Esophagus squamous epithelium (tissue), 5 donors: ENCODE data around the gene LMOD1. TPM values are rescaled to one million over a fixed set of nuclear protein-coding genes. Genes with fewer than 3 reads are reported as not detected.

Experiments used
- DNase-seq: peaks from one replicate; lab custom pipeline; 2025; lab: John Stamatoyannopoulos, UW
- H3K27ac ChIP-seq, 4 donors: fragments of 200-600 bp; sonication (generic); one replicate each; pipeline ENCODE4 v1.5.1; 2016 to 2019; ENCODE audit warnings: mild to moderate bottlenecking in 1 of 4
- H3K27me3 ChIP-seq, 4 donors: fragments of 200-600 bp; sonication (generic); 1 replicate in 3 of 4; 2 replicates in 1 of 4; pipeline versions ENCODE4 v1.5.1 to v1.6.0; 2017 to 2021; ENCODE audit warnings: antibody characterized with exemption in 1 of 4
- H3K36me3 ChIP-seq, 3 donors: fragments of 200-600 bp; sonication (generic); one replicate each; pipeline ENCODE4 v1.5.1; 2016 to 2019
- H3K4me1 ChIP-seq, 3 donors: fragments of 200-600 bp; sonication (generic); one replicate each; pipeline ENCODE4 v1.5.1; 2017 to 2019
- H3K4me3 ChIP-seq, 4 donors: fragments of 200-600 bp; sonication (generic); 1 replicate in 3 of 4; 2 replicates in 1 of 4; pipeline ENCODE4 v1.5.1; 2016 to 2019; ENCODE audit warnings: mild to moderate bottlenecking in 2 of 4, moderate library complexity in 1 of 4
- H3K9me3 ChIP-seq, 3 donors: fragments of 200-600 bp; sonication (generic); one replicate each; pipeline ENCODE4 v1.5.1; 2016 to 2019
- POLR2A ChIP-seq, 4 donors: fragments of 450-650 bp; IDR thresholded peaks; one replicate each; pipeline ENCODE4 v1.6.1; 2017; ENCODE audit warnings: antibody characterized with exemption in 4 of 4, mild to moderate bottlenecking in 4 of 4, moderate library complexity in 3 of 4
- WGBS, 2 donors: methylation state at CpG; one replicate each; pipeline ENCODE4 v1.1.5; 2018; 5-methylcytosine and 5-hydroxymethylcytosine counted together
- intact Hi-C: fragments of 100-400 bp; cut with DNase I; formaldehyde crosslinking; loops from one replicate; pipeline ENCODE4 v1.15.0; 2022
- total RNA-seq, 4 donors: library from RNA; depleted of rRNA; stranded (reverse); fragments of >200 nt; gene quantifications; one replicate each; pipeline ENCODE4 v1.1.0, GENCODE V29; 2016
- TF ChIP-seq, protein P1 (sequence below), 6 experiments: fragments of 450-650 bp in 4 of 6; fragments of 200-600 bp in 2 of 6; sonication (generic) in 2 of 6; IDR thresholded peaks; one replicate each; pipeline ENCODE4 v1.5.1; 2016 to 2019; ENCODE audit warnings: antibody characterized with exemption in 6 of 6, mild to moderate bottlenecking in 4 of 6, moderate library complexity in 4 of 6
- donor health status: DM: yes; HTN: yes; CAD: no.

The LMOD1 gene
- 100 to 1,000 TPM in 1 of 4 donors, 10 to 100 TPM in 2, 1 to 10 TPM in 1; 8.3 to 157 (median 38.6) TPM for total RNA-seq

DNA sequence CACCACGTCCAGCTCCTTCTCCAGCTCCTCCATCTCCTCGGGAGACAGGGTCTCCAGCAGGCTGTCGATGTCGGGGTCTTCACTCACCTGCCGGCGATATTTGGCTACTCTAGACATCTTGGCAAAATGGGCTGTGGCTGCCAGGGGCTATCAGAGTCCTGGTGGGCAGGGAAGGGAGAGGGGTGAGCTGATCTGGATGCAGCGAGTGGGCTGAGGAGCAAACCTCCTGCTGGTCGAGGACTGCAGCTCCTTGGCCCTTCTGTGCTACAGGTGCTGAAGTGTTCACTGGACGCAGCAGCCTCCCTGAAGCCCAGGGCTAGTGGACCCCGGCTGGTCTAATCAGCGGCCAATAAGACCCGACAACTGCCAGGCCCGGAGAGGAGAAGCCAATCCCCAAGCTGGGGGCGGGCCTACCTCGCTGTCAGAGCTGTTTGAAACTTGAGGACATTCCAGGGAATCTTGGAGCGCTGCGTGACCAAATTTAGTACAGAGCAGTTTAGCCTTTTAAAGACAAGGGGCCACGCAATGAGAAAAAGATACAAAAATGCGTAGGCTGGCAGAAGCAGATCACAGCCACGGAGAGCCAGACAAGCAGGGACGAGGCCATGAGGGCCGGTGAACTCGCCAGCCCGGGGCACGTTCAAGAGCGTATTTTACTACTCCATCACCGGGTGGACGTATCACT, at the start of gene LMOD1:
Gene LMOD1 (minus strand): TSS at position 325 of the 685 bp plus-strand sequence. CDS start 208 bp downstream, at position 117.
- Histone ChIP-seq H3K9me3 (no peaks in the 10 kb centered on the region), H3K36me3 (no peaks in the 10 kb centered on the region), H3K4me3 (peak within 1 kb of the TSS; percentile 18 to 73 (median 52)), H3K27me3 (peaks cover 0 to 52% (median 0%) of the 10 kb centered on the region in 4 donors), H3K4me1 (peaks cover 0 to 33% (median 6%) of the 10 kb centered on the region in 3 donors), H3K27ac (peak within 1 kb of the TSS; percentile 68 to 95 (median 88))
- 0 to 8% methylated on average over 9 to 22 of the region's 28 CpGs for WGBS, 2 donors
- TF ChIP-seq POLR2A (IDR thresholded peaks at IDR 0.05): peak in 2 of 4 donors; percentile 78 to 87
- TF ChIP-seq, protein P1, sequence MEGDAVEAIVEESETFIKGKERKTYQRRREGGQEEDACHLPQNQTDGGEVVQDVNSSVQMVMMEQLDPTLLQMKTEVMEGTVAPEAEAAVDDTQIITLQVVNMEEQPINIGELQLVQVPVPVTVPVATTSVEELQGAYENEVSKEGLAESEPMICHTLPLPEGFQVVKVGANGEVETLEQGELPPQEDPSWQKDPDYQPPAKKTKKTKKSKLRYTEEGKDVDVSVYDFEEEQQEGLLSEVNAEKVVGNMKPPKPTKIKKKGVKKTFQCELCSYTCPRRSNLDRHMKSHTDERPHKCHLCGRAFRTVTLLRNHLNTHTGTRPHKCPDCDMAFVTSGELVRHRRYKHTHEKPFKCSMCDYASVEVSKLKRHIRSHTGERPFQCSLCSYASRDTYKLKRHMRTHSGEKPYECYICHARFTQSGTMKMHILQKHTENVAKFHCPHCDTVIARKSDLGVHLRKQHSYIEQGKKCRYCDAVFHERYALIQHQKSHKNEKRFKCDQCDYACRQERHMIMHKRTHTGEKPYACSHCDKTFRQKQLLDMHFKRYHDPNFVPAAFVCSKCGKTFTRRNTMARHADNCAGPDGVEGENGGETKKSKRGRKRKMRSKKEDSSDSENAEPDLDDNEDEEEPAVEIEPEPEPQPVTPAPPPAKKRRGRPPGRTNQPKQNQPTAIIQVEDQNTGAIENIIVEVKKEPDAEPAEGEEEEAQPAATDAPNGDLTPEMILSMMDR (IDR thresholded peaks at IDR 0.05): peak in 1 of 6 experiments; percentile 3
- intact Hi-C loops: no loop called here
- no peak for DNase-seq

DNA sequence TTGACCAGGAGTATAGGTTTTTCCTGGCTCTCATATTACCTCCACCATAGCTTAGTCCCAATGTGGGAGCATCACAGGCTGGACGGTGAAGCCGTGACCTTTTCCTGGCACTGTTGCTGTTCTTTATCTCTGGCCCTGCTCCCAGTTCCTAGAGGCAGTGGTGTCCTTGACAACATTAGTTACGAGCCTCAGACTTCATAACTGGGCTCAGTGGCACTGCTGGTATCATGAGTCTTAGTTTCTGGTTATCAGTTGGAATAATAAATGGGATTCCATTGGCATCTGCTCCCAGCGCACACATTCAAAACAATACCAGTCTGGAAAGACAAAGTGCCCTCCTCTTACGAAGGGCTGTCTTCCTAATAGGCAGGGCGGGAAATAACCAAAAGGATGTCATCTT, 44.1 kb upstream of the LMOD1 start:
- H3K36me3 ChIP-seq: peaks cover 7 to 68% (median 32%) of the 10 kb centered on the region in 3 donors
- H3K9me3 ChIP-seq: no peaks in the 10 kb centered on the region
- intact Hi-C loops: no loop called here
- 64 to 67% methylated on average over 4 to 6 of the region's 6 CpGs for WGBS, 2 donors
- no peaks in the 10 kb centered on the region for H3K27me3 ChIP-seq
- H3K4me1 ChIP-seq: peaks cover 0 to 52% (median 28%) of the 10 kb centered on the region in 3 donors
- no peak overlapping the region for H3K4me3 ChIP-seq
- no peak for DNase-seq
- no peak for TF ChIP-seq POLR2A (IDR thresholded peaks at IDR 0.05)
- TF ChIP-seq, protein P1 (IDR thresholded peaks at IDR 0.05): no peak
- H3K27ac ChIP-seq: peak overlapping the region in 1 of 4 donors; percentile 34

DNA sequence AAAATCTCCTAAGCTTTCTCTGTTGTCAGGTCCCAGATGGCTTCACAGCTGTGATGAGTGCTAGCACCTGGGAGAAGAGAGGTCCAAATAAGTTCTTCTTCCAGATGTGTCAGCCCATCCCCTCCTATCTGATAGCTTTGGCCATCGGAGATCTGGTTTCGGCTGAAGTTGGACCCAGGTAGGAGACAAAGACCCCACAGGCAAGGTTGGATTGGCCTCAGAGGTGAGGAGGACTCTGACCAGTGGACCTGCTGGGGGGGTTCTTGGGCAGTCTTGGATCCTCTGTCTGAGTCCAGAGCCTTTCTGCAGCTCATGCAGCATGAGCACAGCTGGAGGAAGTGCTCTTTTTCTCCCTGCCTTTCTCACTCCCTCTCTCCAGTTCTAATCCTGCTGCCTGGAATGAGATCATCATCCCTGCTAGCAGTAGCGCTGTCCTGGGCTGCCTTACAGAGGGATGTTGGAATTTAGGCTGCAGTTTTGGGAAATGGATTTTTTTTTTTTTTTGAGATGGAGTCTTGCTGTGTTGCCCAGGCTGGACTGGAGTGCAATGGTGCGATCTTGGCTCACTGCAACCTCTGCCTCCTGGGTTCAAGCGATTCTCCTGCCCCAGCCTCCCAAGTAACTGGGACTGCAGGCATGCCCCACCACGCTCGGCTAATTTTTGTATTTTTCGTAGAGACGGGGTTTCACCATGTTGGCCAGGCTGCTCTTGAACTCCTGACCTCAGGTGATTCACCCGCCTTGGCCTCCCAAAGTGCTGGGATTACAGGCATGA, 43.2 kb upstream of the LMOD1 start:
- WGBS, 2 donors: 56 to 75% methylated on average over 6 to 8 of the region's 10 CpGs
- Histone ChIP-seq H3K9me3 (no peaks in the 10 kb centered on the region), H3K4me1 (peaks cover 3 to 61% (median 32%) of the 10 kb centered on the region in 3 donors), H3K27me3 (no peaks in the 10 kb centered on the region), H3K27ac (peak overlapping the region in 2 of 4 donors; percentile 1 to 68), H3K36me3 (peaks cover 7 to 60% (median 32%) of the 10 kb centered on the region in 3 donors), H3K4me3 (no peak overlapping the region)
- no peak for TF ChIP-seq POLR2A (IDR thresholded peaks at IDR 0.05)
- TF ChIP-seq, protein P1 (IDR thresholded peaks at IDR 0.05): no peak
- no peak for DNase-seq
- intact Hi-C loops: no loop called here

DNA sequence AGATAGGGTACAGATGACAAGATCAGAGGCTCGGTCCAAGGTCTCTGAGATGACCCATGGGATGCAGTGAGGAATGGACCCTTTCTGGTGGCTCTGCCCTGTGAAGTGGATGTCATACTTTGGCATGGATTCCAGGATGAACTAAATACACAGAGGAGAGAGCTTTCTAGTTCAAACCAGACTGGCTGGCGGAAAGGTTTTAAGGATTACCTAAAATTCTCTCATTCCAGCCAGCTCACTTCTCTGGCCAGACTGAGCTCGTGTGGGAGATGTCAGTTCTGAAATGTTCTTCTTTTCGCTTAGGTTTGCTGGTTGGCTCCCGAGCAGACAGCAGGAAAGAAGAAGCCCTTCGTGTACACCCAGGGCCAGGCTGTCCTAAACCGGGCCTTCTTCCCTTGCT, 42.3 kb upstream of the LMOD1 start:
- Histone ChIP-seq H3K4me1 (peaks cover 9 to 71% (median 41%) of the 10 kb centered on the region in 3 donors), H3K27ac (peak overlapping the region in 3 of 4 donors; percentile 33 to 68 (median 34)), H3K4me3 (no peak overlapping the region), H3K9me3 (no peaks in the 10 kb centered on the region), H3K36me3 (peaks cover 7 to 50% (median 32%) of the 10 kb centered on the region in 3 donors), H3K27me3 (no peaks in the 10 kb centered on the region)
- 36 to 74% methylated on average over 5 of the region's 7 CpGs for WGBS, 2 donors
- DNase-seq: no peak
- TF ChIP-seq, protein P1 (IDR thresholded peaks at IDR 0.05): no peak
- no peak for TF ChIP-seq POLR2A (IDR thresholded peaks at IDR 0.05)
- intact Hi-C loops: no loop called here
